ENCODE measurements around the gene PRG3.

The PRG3 gene

DNA sequence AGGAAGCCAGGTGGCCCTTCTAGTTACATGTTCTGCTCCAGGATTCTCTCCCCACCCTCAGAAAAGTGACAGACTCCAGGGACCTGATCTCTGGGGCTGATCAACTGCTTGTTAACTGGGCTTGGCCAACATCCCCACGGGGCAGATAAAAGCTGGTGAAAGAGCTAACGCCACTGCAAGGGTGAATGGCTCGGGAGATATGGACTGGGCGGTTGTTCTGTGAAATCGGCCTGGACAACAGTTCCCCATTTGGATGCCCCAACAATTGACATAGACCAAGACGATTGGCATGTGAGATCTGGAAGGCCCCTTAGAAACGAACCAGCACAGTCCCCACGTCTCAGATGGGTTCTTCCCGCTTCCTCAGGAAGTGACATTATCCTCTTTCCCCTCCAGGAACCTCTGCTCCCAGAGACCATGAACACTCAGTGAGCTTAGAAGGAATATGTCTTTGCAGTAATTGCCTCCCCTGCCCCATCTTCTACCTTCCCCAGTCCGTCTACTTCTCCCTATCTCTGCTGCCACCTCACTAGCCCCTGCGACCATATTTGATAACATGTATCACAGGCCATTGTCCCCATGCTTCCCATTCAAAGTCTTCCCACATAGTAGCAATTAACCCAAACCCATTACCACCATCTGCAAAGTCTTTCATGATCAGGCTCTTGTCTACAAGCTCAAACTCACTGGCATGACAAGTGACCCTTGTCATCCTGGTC is 15.1 kb upstream of the PRG3 start:
- 0 out of 2 replicates have a peak, but pooled peaks have one; percentile 30 for TF ChIP-seq POLR2AphosphoS5 (IDR thresholded peaks at IDR 0.05; ENCODE audit: low read depth, low read length)
- TF ChIP-seq POLR2A (IDR thresholded peaks at IDR 0.05; ENCODE audit: low read depth, low read length): no peak
- TF ChIP-seq TAF1 (IDR thresholded peaks at IDR 0.05; ENCODE audit: borderline replicate concordance, low read depth, low read length): no peak
- no peak for DNase-seq (ENCODE audit: insufficient read length)

DNA sequence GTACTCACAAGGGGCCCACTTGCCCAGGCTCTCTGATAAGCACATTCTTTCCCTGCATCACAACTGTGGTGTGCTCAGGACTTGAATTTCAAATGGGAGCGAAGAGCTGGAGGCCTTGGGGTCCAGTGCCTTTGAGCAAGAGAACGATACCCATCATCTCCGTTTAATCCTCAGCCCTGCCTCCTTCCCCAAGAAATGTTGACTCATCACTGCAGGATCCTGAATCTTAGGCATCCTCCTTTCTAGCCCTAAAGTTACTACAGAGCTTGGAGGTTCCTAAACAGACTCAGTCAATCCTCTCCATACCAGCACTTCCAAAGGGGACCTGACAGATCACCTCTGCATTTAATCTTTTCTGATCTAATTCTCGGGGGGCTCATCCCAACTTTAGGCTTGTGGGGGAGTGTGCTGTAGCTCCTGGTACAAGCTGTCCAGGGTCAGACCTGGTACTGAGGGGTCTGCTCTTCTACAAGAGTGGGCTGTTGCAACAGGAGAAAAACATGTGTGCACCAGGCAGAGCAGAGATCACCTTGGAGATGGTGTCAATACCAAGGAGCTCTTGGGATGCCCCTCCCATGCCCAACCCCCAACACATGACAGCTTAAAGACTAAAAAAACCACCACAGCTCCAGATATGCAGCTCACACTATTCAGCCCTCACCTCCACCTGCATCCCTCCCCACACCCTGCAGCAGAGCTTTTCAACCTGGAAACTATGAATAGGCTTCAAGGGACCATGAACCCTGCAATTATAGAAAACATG is 13.4 kb upstream of the PRG3 start:
- TF ChIP-seq POLR2A (IDR thresholded peaks at IDR 0.05; ENCODE audit: low read depth, low read length) (no peak), TAF1 (IDR thresholded peaks at IDR 0.05; ENCODE audit: borderline replicate concordance, low read depth, low read length) (no peak), POLR2AphosphoS5 (IDR thresholded peaks at IDR 0.05; ENCODE audit: low read depth, low read length) (no peak)
- DNase-seq (ENCODE audit: insufficient read length) (no peak), FAIRE-seq (no peak)

More for the DNA sequence above, 15.1 kb upstream of the PRG3 start:
- no peak for FAIRE-seq

DNA sequence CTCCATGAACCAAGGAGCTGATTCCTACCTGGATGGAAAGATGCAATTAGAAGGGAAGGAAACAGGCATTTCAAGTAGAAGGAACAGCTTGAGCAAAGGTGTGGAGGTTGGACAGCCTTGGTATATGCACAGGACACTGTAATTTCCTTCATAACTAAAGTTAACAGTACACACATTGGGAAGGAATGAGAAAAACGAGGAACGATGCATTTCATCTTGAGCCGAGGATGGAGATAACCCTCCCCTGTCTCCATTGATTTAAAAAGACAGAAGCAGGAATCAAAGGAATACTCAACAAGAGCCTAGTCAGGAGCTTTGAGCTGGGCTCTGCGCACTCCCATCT is 11.8 kb upstream of the PRG3 start:
- no peak for FAIRE-seq

DNA sequence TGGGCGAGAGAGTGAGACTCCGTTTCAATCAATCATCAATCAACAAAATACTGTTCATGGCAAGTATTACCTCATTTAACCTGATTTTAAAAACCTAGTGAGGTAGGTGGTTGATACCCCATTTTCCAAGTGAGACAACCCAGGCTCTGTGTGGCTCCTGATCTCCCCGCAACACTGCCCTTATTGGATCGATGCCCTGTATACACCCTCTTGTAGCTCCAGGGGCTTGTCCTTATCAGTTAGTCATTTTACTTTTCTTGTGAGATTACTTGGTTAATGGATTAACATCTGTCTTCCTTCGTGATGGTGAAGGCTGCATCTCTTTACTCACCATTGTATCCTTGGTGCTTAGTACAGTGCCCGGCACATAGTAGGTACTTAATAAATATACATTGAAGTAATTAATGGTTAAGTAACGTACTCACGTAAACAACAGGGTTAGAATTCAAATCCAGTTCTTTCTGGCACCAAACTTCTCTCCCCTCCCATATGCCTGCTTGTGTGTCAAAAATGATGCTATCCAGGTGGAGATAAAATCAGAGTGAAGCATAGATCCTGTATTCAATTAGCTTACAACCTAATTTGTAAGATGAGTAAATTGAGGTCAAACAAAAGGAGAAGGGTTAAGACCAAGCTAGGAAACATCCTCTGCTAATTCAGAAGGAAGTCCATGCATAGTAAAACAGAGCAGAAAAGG is 11.3 kb upstream of the PRG3 start:
- FAIRE-seq: no peak
- no peak for DNase-seq (ENCODE audit: insufficient read length)
- no peak for TF ChIP-seq POLR2AphosphoS5 (IDR thresholded peaks at IDR 0.05; ENCODE audit: low read depth, low read length)
- no peak for TF ChIP-seq POLR2A (IDR thresholded peaks at IDR 0.05; ENCODE audit: low read depth, low read length)
- no peak for TF ChIP-seq TAF1 (IDR thresholded peaks at IDR 0.05; ENCODE audit: borderline replicate concordance, low read depth, low read length)

More for the DNA sequence above, 11.8 kb upstream of the PRG3 start:
- TF ChIP-seq POLR2A (IDR thresholded peaks at IDR 0.05; ENCODE audit: low read depth, low read length): no peak
- no peak for TF ChIP-seq TAF1 (IDR thresholded peaks at IDR 0.05; ENCODE audit: borderline replicate concordance, low read depth, low read length)
- no peak for TF ChIP-seq POLR2AphosphoS5 (IDR thresholded peaks at IDR 0.05; ENCODE audit: low read depth, low read length)
- no peak for DNase-seq (ENCODE audit: insufficient read length)

DNA sequence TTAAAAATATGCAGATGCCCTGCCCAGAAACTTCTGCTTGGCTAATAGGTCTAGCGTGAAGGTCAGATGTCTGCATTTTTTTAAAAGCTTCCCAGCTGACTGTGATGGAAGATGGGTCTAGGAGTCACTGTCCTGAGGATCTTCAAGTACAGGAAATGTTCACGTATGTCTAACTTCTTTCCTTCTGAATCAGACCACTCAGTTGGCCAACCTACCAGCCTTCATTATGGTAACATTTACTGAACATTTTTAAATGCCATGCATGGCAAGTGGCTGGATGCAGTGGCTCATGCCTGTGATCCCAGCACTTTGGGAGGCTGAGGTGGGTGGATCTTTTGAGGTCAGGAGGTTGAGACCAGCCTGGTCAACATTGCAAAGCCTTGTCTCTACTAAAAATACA is 10.6 kb upstream of the PRG3 start:
- DNase-seq (ENCODE audit: insufficient read length): no peak
- peak; percentile 5 for FAIRE-seq

DNA sequence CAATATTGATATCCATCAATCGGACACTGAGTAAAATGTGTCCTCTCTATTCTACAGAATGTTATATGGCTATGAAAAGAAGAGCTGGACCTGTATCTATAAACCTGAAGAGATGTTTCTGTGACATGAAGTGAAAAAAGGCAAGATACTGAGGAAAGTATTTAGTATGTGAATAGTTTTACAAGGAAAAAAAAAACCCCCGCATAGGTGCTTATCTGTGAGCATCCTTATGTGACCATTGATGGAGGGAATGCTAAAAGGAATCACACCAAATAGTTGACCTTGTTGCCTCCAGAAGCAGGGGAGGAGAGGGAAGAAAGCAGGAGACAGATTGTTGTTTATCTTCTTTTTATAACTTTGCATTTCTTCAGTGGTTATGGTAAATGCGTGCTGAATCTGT is 10.2 kb upstream of the PRG3 start:
- FAIRE-seq (no peak), DNase-seq (ENCODE audit: insufficient read length) (no peak)
- TF ChIP-seq TAF1 (IDR thresholded peaks at IDR 0.05; ENCODE audit: borderline replicate concordance, low read depth, low read length) (no peak), POLR2A (IDR thresholded peaks at IDR 0.05; ENCODE audit: low read depth, low read length) (no peak), POLR2AphosphoS5 (IDR thresholded peaks at IDR 0.05; ENCODE audit: low read depth, low read length) (no peak)

More for the DNA sequence above, 10.6 kb upstream of the PRG3 start:
- TF ChIP-seq POLR2A (IDR thresholded peaks at IDR 0.05; ENCODE audit: low read depth, low read length) (no peak), POLR2AphosphoS5 (IDR thresholded peaks at IDR 0.05; ENCODE audit: low read depth, low read length) (no peak), TAF1 (IDR thresholded peaks at IDR 0.05; ENCODE audit: borderline replicate concordance, low read depth, low read length) (no peak)

DNA sequence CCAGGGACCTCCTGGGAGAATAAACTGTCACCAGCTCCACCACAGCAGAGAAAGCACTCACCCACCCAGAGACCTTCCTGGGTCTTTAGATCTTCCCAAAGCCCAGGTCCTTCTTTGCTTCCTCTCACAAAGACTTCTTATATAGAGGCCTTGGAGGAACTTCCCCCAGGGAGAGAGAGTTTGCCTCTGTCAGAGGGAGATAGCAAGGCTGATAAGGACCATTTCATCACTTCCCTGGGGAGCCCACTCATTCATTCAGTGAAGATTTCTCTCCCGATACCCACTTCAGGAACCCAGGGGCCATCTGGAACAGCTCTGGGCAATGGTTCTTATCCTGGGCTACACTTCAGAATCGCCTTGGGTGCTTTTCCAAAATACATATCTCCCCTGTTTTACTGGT is 9.6 kb upstream of the PRG3 start, which contains the start of gene PRG2:
PRG2 (minus strand) TSS at position 116 of the 400 bp plus-strand sequence. CDS start 706 bp downstream, outside the sequence.
- TF ChIP-seq POLR2A (IDR thresholded peaks at IDR 0.05; ENCODE audit: low read depth, low read length): no peak
- no peak for TF ChIP-seq TAF1 (IDR thresholded peaks at IDR 0.05; ENCODE audit: borderline replicate concordance, low read depth, low read length)
- TF ChIP-seq POLR2AphosphoS5 (IDR thresholded peaks at IDR 0.05; ENCODE audit: low read depth, low read length): no peak
- DNase-seq (ENCODE audit: insufficient read length) (no peak), FAIRE-seq (no peak)

DNA sequence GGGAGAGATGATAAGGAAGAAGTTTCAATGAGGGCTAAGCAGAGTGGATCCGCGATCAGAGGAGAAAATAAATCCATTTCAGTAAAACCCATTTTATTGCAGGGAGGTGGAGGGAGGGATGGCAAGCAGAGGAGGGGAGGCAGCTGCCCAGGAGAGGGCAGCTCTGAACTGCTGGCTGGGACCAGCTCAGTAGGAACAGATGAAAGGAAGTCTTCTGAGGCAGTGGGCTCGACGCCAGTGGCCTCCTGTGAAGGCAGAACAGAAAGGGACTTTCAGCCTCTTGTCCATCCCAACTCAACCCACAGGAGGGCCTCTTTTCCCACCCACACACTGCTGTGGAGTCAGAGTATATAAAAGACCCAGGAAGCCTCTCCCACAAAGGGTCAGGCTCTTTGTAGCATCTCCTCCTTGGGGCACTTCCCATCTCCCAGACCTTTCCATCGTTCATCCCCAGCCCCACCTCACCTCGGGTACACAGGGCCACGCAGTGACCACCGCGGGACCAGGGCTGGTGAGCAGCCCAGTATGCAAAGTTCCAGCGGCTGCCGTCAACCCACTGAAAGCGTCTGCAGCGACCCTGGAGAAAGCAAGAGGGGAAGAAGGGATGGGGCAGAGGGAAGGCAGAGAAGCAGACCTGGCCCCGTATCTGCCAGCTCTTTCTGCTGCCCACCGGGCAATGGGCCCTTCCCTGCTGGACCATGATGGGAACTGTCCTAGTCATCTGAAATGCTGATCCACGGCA is 6.5 kb upstream of the PRG3 start:
- TF ChIP-seq POLR2AphosphoS5 (IDR thresholded peaks at IDR 0.05; ENCODE audit: low read depth, low read length) (no peak), TAF1 (IDR thresholded peaks at IDR 0.05; ENCODE audit: borderline replicate concordance, low read depth, low read length) (no peak), POLR2A (IDR thresholded peaks at IDR 0.05; ENCODE audit: low read depth, low read length) (no peak)
- no peak for FAIRE-seq
- DNase-seq (ENCODE audit: insufficient read length): no peak

DNA sequence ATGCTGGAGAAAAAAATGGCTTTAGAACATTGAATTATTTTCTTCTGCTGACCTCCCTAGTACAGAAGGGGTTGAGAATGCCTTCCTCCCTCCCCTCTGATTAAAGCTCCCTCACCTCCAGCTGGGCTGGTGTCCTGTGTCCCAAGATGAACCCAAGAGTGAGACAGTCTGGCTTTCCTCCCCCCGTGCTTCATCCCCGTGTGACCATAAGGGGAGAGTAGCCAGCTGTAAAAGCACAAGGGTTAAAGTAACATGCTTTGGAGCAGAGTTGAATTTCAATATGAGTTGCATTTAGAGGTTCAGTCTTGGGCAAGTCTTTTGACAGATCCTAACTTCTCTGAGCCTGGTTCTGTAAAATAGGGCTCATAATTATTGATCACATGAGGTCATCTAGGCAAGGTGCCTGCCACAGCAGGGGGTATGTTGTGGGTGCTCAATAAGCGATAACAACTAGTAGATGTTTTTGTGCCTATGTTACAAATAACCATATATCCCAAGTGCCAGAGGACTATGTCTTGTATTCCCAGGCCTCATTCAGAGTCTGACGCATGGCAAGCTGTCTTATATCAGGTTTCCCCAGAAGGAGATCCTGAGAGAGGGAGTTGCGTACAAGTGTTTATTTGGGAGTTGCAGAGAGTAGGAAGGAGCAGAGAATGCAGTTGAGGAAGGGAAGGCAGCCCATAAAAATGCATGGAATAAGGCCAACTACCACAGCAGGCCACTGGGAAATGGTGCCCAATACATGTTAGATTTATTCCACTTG is 5.4 kb upstream of the PRG3 start:
- DNase-seq (ENCODE audit: insufficient read length) (no peak), FAIRE-seq (peak; percentile 38)
- TF ChIP-seq TAF1 (IDR thresholded peaks at IDR 0.05; ENCODE audit: borderline replicate concordance, low read depth, low read length) (no peak), POLR2A (IDR thresholded peaks at IDR 0.05; ENCODE audit: low read depth, low read length) (no peak), POLR2AphosphoS5 (IDR thresholded peaks at IDR 0.05; ENCODE audit: low read depth, low read length) (no peak)

DNA sequence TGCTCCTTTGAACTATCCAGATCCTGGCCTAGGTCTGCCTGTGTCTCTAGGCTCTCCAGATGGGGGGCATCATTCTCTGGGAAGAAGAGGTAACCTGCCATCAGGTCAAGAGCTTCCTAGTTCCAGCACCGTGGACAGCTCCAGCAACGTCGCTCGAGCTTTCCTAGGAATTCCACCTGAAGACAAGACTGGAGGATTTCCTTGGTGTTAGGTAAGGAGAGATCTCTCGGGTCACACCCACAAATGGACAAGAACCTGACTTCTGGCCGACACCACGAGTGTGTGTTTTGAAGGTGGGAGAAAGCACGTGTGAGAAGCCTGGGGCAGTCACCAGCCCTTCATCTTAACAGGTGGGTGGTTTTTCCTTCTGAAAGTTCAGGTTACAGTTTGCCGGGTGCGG is 1.2 kb downstream of the PRG3 start:
- no peak for TF ChIP-seq POLR2A (IDR thresholded peaks at IDR 0.05; ENCODE audit: low read depth, low read length)
- no peak for TF ChIP-seq POLR2AphosphoS5 (IDR thresholded peaks at IDR 0.05; ENCODE audit: low read depth, low read length)
- no peak for TF ChIP-seq TAF1 (IDR thresholded peaks at IDR 0.05; ENCODE audit: borderline replicate concordance, low read depth, low read length)
- DNase-seq (ENCODE audit: insufficient read length): no peak
- FAIRE-seq: no peak

All from GM12892 (cell line).